8988T (cell line): ENCODE measurements around the gene COMMD4.
"Not testable (repeated sequence)": the region's sequence is repeated elsewhere in the genome, so short reads cannot be mapped to it uniquely, and the experiment has no call there.

Experiments
- DNase-seq: peaks from one replicate; pipeline ENCODE4 v3.0.0; 2011

COMMD4 gene

DNA sequence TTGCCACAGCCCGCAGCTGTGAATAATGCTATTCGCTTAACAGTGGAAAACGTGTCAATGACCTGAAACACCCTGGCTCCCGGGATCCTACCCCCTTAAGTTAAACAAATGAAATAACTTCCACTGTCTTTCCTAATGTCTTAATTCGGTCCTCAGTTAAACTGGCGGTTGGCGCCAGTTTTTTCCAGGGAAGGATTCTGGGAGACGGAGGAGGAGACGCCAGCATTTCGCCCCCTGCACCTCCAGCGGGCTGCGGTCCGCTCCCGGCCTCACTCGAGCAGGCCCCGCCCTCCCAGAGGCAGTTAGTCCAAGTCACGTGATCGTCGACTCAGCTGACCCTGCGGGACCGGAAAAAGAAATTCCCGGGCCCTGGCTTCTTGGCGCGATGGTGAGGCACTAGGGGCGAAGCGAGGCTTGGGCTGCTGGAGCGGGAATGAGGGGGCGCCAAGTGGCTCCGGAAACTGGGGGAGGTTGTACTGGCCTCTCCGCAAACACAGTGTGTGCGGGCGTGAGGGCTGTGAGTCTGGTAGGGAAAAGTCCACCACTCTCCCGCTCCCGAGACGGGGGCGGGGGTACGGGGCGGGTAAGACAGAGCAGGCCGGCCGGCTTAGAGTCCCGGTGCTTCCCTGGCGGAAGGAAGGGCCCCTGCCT lies at the start of gene COMMD4:
Gene COMMD4, plus strand, starts transcription at position 359 of the 651 bp plus-strand sequence. Its CDS starts 27 bp downstream, at position 386.
- peak; percentile 32 for DNase-seq

DNA sequence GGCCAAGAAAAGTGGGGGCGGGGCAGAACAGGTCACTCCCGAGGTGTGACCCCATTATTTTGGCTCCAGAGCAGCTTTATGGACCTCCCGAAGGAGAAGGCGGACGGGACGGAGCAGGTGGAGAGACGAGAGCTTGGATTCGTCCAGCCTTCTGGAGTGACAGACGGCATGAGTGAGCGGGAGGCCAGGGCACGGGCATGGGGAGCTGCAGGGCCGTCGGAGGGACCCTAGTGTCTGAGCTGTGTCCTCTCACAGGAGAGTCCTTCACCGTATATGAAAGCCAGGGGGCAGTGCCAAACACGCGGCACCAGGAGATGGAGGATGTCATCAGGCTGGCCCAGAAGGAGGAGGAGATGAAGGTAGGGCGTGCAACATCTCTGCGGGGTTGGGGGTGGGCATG lies 42.2 kb upstream of the COMMD4 start:
- not testable (repeated sequence) for DNase-seq

DNA sequence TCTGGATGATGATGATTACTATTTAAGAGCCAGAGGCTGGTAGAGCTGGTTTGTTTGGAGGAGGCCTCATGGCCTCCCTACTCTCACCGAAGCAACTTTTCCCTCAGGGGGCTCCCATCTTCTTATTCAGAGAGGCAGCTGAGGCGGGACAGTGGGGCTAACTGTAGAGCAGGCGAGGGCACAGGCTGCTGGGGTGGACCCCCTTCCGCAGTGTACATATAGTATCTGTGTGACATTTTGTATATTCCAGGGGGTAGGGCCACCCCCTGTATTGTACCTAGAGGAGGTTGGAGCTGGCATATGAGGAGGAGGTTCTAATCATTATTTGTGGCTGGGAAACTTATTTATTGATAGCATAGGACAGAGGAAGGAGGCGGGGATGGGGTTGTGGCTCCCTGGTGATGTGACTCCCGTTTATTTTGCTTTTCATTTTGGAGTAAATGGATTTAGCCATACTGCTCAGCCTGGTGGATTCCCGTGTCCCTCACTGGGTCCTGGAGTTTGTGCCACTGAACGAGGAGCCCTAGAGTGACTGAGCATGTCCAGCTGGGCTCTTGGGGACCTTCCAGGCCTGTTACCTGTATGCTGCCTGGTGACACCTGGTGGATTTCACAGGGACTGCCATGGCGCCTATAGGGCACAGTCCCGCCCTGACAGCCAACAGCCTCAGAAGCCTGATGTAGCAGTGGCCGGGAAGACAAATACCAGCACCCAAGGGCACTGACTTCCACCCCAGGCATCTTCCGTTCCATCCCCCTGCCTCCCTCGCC lies 37.1 kb upstream of the COMMD4 start:
- not testable (repeated sequence) for DNase-seq

- DNase-seq = not testable (repeated sequence)
Measured at GRCh38 chr15:75299311-75299688, 36.6 kb upstream of the COMMD4 start.

GRCh38 chr15:75300026-75300425 lies 35.8 kb upstream of the COMMD4 start:
- DNase-seq = not testable (repeated sequence)

DNA sequence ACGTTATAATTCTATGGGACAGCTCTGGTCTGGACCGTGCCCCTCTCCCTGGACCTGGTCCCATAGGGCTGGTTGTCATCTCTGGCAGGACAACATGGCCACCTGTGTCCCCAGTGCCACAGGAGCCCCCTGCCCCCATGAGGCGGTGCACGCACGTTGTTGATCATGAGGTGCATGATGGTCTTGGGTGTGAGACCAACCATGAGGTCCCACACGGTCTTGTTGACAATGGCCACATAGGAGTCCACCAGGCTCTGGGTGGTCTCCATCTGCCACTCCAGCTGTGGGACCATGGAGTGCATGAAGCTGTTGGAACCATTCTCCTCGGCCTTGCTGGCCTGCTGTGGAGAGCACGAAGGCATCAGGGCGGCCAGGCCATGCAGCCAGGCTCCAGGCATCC lies 33.5 kb upstream of the COMMD4 start:
- DNase-seq = no peak

DNA sequence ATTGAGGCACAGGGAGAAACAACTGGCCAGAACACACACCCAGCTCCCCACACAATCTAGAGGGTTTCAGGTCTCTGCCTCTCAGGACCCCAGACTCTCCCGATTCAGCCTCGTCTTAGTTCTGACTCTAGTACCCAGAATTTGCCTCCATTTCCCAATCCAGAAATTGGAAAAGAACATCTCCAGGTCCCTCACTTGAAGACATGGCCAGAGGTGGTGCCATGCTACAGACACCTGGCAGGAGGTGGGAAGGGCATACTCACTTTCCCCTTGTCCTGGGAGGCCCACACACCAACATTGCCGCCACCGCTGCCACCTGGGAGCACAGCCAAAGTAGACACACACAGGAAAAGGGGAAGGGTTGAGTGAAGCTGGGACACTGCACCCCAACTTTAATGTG lies 33.1 kb upstream of the COMMD4 start:
- DNase-seq = not testable (repeated sequence)

DNA sequence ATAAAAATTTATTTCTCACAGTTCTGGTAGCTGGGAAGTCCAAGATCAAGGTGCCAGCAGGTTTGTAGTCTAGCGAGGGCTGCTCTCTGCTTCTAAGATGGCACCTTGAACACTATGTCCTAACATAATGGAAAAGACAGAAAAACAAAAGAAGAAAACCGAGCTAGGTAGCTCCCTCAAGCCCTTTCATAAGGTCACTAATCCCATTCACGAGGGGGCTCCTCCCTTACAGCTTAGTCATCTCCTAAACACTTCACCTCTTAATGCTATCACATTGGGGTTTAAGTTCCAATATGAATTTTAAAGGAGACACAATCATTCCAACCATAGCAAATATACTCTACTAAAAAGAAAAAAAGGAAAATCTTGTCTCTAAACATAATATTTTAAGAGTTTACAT lies 29.7 kb upstream of the COMMD4 start:
- no peak for DNase-seq

GRCh38 chr15:75307778-75308390 lies 28.0 kb upstream of the COMMD4 start:
- DNase-seq = peak; percentile 45

DNA sequence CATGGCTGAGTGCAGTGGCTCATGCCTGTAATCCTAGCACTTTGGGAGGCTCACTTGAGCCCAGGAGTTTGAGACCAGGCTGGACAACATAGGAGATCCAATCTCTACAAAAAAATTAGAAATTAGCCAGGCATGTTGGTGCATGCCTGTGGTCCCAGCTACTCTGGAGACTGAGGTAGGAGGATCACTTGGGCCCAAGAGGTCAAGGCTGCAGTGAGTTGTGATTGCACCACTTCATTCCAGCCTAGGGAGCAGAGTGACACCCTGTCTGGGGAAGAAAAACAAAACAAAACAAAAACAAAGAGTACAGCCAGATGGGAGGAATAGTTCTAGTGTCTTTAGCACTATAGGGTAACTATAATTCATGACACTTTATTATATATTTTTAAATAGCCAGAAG lies 26.2 kb upstream of the COMMD4 start:
- DNase-seq = no peak

DNA sequence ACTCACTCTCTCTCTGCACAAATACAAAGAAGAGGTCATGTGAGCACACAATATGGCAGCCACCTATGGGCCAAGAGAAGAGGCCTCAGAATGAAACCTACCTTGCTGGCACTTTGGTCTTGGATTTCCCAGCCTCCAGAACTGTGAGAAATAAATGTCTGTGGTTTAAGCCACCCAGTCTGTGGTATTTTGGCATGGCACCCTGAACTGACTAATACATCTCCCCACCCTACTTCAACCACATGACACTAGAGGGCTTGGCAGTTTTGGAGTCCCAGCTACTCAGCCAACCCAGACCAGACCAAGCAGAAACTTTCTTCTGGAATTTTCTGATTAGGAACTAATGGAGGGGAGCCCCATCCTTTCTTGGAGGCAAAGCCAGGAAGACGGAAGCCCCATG lies 23.3 kb upstream of the COMMD4 start:
- DNase-seq = not testable (repeated sequence)

GRCh38 chr15:75313116-75313845 lies 22.6 kb upstream of the COMMD4 start:
- no peak for DNase-seq

GRCh38 chr15:75314552-75315290 lies 21.1 kb upstream of the COMMD4 start:
- no peak for DNase-seq

DNA sequence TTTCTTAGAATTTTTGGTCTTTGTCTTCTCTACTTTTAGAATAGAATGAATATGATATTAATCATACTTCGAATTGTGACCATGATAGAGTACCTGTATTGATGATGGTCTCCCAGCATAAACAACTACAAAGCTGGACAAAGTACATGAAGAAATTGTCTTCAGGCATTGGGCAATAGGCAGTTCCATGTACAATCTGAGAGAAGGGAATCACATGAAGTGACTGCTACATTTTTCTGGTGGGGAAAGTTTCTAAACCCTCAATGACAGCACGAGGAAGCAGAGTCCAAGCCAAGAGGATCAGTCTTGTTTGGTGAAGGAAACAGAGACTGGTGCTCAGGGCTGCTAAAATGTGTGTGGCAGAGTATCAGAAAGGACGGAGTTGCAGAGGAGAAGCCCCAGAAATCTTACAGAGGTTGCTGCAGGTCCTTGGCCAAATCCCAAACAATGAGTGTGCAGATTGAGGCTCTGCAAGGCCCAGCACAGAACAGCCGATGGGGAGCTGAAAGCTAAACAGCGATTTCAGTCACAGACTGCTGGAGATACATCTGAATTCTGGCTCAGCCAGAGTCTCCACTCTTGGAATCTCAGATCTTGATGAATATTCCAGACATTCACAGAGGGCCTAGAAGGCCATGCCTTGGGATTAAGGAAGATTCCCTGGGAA lies 16.5 kb upstream of the COMMD4 start:
- not testable (repeated sequence) for DNase-seq

DNA sequence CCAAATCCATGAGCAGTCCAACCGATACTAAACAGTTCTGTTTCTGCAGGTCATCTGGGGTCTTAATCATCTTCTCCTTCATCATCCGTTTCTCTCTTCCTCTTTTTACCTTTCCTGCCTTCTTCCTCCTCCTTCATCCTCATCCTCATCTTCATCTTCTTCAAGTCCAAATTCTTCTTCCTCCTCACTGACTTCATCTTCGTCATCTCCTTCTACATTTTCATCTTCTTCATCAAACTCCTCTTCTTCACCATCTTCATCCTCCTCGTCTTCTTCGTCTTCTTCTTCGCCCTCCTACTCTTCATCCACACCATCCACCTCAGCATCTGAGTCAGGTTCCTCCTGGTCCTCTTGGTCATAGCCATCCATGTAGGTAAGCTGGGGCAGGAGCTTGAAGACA lies 14.2 kb upstream of the COMMD4 start:
- DNase-seq = no peak

DNA sequence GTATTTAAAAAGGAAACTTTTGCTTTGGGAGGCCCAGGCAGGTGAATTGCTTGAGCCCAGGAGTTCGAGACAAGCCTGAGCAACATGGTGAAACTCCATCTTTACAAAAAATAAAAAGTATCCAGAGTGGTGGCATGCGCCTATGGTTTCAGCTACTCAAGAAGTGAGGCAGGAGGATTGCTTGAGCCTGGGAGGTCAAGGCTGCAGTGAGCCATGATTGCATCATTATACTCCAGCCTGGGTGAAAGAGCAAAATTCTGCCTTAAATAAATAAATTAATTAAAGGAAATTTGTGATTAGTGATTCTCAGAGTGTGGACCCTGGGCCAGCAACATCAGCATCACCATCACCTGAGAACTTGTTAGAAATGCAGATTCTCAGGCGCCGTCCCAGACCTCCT lies 9.9 kb upstream of the COMMD4 start:
- no peak for DNase-seq

DNA sequence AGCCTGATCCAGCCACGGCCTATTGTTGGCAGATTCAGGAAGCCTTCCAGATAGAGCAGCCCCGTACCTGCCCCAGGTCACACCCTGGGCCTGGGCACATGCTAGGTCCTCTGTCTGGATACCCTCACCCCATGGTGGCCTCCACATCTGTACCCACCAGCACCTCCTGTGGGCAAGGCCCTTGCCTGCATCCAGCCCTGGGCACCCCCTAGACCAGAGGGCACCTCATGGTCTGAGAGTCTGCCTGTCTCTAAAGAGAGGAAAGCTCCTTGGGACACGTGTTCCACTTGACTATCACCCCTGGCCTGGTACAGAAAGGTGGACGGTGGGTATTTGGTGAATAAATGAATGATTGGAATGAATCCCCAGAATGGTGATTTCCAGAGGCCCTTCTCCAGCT lies 8.9 kb upstream of the COMMD4 start:
- no peak for DNase-seq

DNA sequence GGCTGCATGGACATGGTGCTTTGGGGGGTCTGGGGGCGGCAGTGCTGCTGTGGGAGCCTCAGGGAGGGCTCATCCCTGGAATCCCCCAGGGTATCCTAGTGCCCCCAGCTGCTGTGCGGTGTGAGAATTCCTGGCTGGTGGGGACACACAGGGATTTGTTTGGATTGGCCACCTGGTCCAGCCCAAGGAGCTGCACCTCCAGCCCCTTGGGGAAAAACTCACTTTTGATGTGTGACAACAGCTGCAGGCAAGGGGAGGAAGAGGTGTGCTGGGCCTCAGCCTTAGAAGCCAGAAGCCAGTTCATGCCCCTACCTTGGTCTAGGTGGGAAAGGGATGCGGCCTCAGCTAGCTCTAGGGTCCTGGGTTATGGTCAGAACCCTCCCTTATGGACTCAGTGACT lies 8.4 kb upstream of the COMMD4 start:
- DNase-seq = no peak

DNA sequence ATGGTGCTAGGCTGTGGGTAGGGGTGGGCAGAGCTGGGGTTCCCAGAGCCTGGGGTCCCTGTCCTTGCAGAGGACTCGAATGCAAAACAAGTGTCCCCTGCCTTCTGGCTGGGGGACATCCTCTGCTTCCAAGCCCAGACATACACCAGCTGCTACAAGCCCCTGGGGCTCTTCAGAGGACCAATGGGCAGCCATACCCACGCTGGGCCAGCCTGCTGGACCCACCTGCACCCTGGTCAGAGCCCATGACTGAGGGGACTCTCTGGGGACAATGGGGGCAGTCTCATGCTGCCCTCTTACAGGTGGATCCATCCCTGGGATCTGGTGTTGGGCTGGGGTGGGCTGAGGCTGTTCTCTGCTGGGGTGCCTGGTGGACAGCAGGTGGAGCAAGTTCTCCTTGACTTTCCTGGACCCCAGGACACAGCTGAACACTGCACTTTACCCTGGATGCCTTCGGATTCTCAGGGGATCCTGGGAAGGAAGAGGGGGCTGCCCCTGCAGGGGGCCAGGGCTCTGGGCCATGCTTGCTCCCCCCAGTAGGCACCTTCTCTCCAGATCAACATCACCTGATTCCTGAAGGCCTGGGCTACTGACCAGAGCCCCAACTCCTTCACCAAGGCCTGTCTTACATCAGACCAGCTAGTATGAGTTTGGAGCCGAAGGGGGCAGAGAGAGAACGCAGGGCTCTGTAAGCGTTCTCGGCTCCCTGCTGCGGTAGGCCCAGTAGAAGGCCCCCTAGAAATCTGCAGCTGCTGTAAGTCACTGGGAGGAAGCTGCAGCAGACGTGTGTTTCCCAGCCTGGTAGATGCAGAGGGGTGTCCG lies 7.2 kb upstream of the COMMD4 start:
- DNase-seq = no peak

DNA sequence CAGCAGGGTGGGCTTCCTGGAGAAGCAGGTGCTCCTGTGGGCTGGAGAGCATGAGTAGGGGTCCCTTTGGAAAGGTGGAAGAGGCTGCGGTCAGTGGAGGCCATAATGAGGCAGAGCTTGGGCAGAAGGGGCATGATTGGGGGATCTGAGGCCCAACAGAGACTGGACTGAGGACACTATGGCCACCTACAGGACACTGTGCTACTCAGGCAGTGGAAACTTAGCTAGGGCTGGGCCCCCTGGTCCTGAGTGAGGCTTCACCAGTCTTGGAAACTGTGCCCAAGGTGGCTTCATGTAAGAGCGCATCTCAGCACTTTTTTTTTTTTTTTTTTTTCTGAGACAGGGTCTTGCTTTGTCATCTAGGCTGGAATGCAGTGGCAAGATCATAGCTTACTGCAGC lies 6.3 kb upstream of the COMMD4 start:
- DNase-seq = no peak

- not testable (repeated sequence) for DNase-seq
Measured at GRCh38 chr15:75332093-75332492, 3.8 kb upstream of the COMMD4 start.
